HepG2 (cell line): ENCODE data around the gene IWS1. TPM values are rescaled to one million over a fixed set of nuclear protein-coding genes. Genes with fewer than 3 reads are reported as not detected.

ENCODE experiments used
- BHLHE40 ChIP-seq: IDR thresholded peaks from 2 replicates; pipeline ENCODE4 v1.6.1; 2011; ENCODE audit warnings: low read length, improper control_type of control experiment
- DNMT3B ChIP-seq: conservative IDR thresholded peaks from 2 replicates; pipeline ENCODE4 v1.6.1; 2016; ENCODE audit warnings: missing biosample characterization, control low read depth
- ERF ChIP-seq: IDR thresholded peaks from 2 replicates; pipeline ENCODE4 v1.6.1; 2018; ENCODE audit warnings: missing biosample characterization, missing genetic modification reagents
- HMG20A ChIP-seq: IDR thresholded peaks from 2 replicates; pipeline ENCODE4 v1.6.1; 2016; ENCODE audit warnings: borderline replicate concordance
- MATR3 ChIP-seq: sonication (generic); formaldehyde crosslinking; IDR thresholded peaks from 2 replicates; pipeline ENCODE4 v1.4.0; 2020; ENCODE audit warnings: missing genetic modification reagents
- PAX8 ChIP-seq: sonication (generic); formaldehyde crosslinking; IDR thresholded peaks from 2 replicates; pipeline ENCODE4 v1.8.0; 2022; ENCODE audit warnings: mild to moderate bottlenecking, missing genetic modification reagents, borderline replicate concordance
- SMAD9 ChIP-seq: sonication (generic); formaldehyde crosslinking; IDR thresholded peaks from 2 replicates; pipeline ENCODE4 v1.5.1; 2020; ENCODE audit warnings: mild to moderate bottlenecking, missing genetic modification reagents
- THYN1 ChIP-seq: sonication (generic); formaldehyde crosslinking; IDR thresholded peaks from 2 replicates; pipeline ENCODE4 v1.8.1; 2023; ENCODE audit warnings: low read depth, mild to moderate bottlenecking, moderate library complexity, missing genetic modification reagents, borderline replicate concordance
- TP53 ChIP-seq: sonication (generic); formaldehyde crosslinking; conservative IDR thresholded peaks from 2 replicates; pipeline ENCODE4 v1.4.0; 2020; ENCODE audit warnings: missing genetic modification reagents
- ZFP37 ChIP-seq: sonication (generic); formaldehyde crosslinking; IDR thresholded peaks from 2 replicates; pipeline ENCODE4 v1.4.0; 2020; ENCODE audit warnings: missing genetic modification reagents, borderline replicate concordance
- ZNF557 ChIP-seq: sonication (generic); formaldehyde crosslinking; IDR thresholded peaks from 2 replicates; pipeline ENCODE4 v1.4.0; 2020; ENCODE audit warnings: missing genetic modification reagents
- ZNF567 ChIP-seq: sonication (generic); formaldehyde crosslinking; IDR thresholded peaks from 2 replicates; pipeline ENCODE4 v1.8.1; 2023; ENCODE audit warnings: mild to moderate bottlenecking, missing genetic modification reagents, borderline replicate concordance
- ZNF614 ChIP-seq: IDR thresholded peaks from 2 replicates; pipeline ENCODE4 v1.6.1; 2018; ENCODE audit warnings: missing biosample characterization, missing genetic modification reagents, inconsistent platforms, borderline replicate concordance
- polyA plus RNA-seq, 8 experiments: library from polyadenylated mRNA; depleted of rRNA in 3 of 8; stranded (reverse) in 7 of 8; unstranded in 1 of 8; fragments of >200 nt; fragmentation: Illumina TruSeq in 4 of 8; extraction: Trizol in 4 of 8; gene quantifications; 2 replicates each; pipeline versions ENCODE4 v1.2.1 to v1.2.3, GENCODE V29; 2011 to 2016; ENCODE audit warnings: low read depth in 4 of 8, missing spikeins in 1 of 8, mixed read lengths in 1 of 8; ENCODE audit not compliant: insufficient read depth in 1 of 8
- total RNA-seq, 5 experiments: library from RNA; depleted of rRNA; stranded (reverse); fragments of >200 nt; fragmentation: Illumina TruSeq; extraction: Trizol; gene quantifications; 2 replicates each; pipeline ENCODE4 v1.2.3, GENCODE V29; 2016; ENCODE audit warnings: low read depth in 1 of 5
- TF ChIP-seq, protein P1 (sequence below): sonication (generic); formaldehyde crosslinking; IDR thresholded peaks from 2 replicates; pipeline ENCODE4 v1.5.0; 2020; ENCODE audit warnings: mild to moderate bottlenecking, missing genetic modification reagents, borderline replicate concordance
- TF ChIP-seq, protein P2 (sequence below): IDR thresholded peaks from 2 replicates; pipeline ENCODE4 v1.6.1; 2016
- TF ChIP-seq, protein P3 (sequence below): sonication (generic); formaldehyde crosslinking; IDR thresholded peaks from 2 replicates; pipeline ENCODE4 v1.4.0; 2020; ENCODE audit warnings: missing genetic modification reagents
- TF ChIP-seq, protein P4 (sequence below): sonication (generic); formaldehyde crosslinking; IDR thresholded peaks from 2 replicates; pipeline ENCODE4 v1.5.1; 2020; ENCODE audit warnings: mild to moderate bottlenecking, missing genetic modification reagents, moderate library complexity

Gene IWS1
- total and polyA plus RNA-seq, 2 of the 13 experiments (the other 11 are each of a cell fraction or from before 2014, with no cell fraction given): 28.9 to 62.3 TPM

DNA sequence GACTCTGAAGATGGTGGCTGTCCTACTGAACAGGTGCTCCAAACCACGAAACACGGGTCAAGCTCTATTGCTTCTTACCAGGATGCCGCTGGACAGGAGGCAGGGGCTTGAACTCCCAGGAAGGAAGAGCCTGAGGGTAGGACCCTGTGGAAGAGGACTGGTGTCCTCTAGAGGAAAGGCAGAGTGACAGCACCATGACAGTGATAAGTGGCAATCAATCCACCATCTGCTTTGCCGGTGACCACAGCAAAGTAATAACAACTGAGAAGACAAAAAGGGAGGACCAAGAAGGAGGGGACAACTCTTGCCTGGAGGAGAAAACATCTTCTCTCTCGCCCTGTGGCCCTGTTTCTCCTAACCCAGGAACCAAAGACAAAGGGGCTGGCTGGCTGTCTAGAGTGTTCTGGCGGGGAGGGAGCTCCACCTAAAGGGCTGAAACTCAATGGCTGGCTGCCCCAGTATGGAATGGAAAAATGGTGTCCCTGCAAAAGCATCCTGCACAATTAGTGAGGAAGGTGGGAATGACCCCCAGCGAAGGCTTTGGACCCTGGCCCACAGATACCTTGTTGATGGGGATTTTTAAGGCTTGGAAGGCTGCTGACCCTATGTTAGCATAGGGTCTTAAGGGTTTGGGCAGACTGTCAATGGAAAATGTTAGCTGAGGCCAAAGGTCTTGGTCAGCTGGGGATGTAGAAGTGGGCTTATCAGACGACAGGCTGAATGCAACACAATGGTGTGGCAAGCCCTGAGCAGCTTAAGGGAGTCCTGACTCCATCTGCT, 72.7 kb downstream of the IWS1 start (continued):
- TF ChIP-seq, protein P1, sequence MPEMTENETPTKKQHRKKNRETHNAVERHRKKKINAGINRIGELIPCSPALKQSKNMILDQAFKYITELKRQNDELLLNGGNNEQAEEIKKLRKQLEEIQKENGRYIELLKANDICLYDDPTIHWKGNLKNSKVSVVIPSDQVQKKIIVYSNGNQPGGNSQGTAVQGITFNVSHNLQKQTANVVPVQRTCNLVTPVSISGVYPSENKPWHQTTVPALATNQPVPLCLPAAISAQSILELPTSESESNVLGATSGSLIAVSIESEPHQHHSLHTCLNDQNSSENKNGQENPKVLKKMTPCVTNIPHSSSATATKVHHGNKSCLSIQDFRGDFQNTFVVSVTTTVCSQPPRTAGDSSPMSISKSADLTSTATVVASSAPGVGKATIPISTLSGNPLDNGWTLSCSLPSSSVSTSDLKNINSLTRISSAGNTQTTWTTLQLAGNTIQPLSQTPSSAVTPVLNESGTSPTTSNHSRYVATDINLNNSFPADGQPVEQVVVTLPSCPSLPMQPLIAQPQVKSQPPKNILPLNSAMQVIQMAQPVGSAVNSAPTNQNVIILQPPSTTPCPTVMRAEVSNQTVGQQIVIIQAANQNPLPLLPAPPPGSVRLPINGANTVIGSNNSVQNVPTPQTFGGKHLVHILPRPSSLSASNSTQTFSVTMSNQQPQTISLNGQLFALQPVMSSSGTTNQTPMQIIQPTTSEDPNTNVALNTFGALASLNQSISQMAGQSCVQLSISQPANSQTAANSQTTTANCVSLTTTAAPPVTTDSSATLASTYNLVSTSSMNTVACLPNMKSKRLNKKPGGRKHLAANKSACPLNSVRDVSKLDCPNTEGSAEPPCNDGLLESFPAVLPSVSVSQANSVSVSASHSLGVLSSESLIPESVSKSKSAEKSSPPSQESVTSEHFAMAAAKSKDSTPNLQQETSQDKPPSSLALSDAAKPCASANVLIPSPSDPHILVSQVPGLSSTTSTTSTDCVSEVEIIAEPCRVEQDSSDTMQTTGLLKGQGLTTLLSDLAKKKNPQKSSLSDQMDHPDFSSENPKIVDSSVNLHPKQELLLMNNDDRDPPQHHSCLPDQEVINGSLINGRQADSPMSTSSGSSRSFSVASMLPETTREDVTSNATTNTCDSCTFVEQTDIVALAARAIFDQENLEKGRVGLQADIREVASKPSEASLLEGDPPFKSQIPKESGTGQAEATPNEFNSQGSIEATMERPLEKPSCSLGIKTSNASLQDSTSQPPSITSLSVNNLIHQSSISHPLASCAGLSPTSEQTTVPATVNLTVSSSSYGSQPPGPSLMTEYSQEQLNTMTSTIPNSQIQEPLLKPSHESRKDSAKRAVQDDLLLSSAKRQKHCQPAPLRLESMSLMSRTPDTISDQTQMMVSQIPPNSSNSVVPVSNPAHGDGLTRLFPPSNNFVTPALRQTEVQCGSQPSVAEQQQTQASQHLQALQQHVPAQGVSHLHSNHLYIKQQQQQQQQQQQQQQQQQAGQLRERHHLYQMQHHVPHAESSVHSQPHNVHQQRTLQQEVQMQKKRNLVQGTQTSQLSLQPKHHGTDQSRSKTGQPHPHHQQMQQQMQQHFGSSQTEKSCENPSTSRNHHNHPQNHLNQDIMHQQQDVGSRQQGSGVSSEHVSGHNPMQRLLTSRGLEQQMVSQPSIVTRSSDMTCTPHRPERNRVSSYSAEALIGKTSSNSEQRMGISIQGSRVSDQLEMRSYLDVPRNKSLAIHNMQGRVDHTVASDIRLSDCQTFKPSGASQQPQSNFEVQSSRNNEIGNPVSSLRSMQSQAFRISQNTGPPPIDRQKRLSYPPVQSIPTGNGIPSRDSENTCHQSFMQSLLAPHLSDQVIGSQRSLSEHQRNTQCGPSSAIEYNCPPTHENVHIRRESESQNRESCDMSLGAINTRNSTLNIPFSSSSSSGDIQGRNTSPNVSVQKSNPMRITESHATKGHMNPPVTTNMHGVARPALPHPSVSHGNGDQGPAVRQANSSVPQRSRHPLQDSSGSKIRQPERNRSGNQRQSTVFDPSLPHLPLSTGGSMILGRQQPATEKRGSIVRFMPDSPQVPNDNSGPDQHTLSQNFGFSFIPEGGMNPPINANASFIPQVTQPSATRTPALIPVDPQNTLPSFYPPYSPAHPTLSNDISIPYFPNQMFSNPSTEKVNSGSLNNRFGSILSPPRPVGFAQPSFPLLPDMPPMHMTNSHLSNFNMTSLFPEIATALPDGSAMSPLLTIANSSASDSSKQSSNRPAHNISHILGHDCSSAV: 0 out of 2 replicates have a peak, but pooled peaks have one; percentile 36
- TF ChIP-seq ZNF557 (CRISPR knock-in tag) (no peak), THYN1 (peak; percentile 70; the same call in 1 of the 2 replicates), ERF (CRISPR knock-in tag) (peak; percentile 26), ZNF567 (CRISPR knock-in tag) (0 out of 2 replicates have a peak, but pooled peaks have one; percentile 74), HMG20A (CRISPR knock-in tag) (0 out of 2 replicates have a peak, but pooled peaks have one; percentile 2), BHLHE40 (no peak), SMAD9 (CRISPR knock-in tag) (no peak), ZNF614 (CRISPR knock-in tag) (0 out of 2 replicates have a peak, but pooled peaks have one; percentile 4), PAX8 (CRISPR knock-in tag) (0 out of 2 replicates have a peak, but pooled peaks have one; percentile 77), DNMT3B (CRISPR knock-in tag) (0 out of 2 replicates have a peak, but pooled peaks have one; percentile 66), ZFP37 (CRISPR knock-in tag) (no peak), MATR3 (CRISPR knock-in tag) (no peak), TP53 (no peak)
- TF ChIP-seq, protein P2, sequence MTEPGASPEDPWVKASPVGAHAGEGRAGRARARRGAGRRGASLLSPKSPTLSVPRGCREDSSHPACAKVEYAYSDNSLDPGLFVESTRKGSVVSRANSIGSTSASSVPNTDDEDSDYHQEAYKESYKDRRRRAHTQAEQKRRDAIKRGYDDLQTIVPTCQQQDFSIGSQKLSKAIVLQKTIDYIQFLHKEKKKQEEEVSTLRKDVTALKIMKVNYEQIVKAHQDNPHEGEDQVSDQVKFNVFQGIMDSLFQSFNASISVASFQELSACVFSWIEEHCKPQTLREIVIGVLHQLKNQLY: no peak
- TF ChIP-seq, protein P3, sequence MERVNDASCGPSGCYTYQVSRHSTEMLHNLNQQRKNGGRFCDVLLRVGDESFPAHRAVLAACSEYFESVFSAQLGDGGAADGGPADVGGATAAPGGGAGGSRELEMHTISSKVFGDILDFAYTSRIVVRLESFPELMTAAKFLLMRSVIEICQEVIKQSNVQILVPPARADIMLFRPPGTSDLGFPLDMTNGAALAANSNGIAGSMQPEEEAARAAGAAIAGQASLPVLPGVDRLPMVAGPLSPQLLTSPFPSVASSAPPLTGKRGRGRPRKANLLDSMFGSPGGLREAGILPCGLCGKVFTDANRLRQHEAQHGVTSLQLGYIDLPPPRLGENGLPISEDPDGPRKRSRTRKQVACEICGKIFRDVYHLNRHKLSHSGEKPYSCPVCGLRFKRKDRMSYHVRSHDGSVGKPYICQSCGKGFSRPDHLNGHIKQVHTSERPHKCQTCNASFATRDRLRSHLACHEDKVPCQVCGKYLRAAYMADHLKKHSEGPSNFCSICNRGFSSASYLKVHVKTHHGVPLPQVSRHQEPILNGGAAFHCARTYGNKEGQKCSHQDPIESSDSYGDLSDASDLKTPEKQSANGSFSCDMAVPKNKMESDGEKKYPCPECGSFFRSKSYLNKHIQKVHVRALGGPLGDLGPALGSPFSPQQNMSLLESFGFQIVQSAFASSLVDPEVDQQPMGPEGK (CRISPR knock-in tag): no peak; the same call in 1 of the 2 replicates
- TF ChIP-seq, protein P4, sequence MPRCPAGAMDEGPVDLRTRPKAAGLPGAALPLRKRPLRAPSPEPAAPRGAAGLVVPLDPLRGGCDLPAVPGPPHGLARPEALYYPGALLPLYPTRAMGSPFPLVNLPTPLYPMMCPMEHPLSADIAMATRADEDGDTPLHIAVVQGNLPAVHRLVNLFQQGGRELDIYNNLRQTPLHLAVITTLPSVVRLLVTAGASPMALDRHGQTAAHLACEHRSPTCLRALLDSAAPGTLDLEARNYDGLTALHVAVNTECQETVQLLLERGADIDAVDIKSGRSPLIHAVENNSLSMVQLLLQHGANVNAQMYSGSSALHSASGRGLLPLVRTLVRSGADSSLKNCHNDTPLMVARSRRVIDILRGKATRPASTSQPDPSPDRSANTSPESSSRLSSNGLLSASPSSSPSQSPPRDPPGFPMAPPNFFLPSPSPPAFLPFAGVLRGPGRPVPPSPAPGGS (CRISPR knock-in tag): peak; percentile 52; the same call in 1 of the 2 replicates
